ENCODE measurements around the gene USP16.
"Not testable (repeated sequence)": the region's sequence is repeated elsewhere in the genome, so short reads cannot be mapped to it uniquely, and the experiment has no call there.

The USP16 gene

DNA sequence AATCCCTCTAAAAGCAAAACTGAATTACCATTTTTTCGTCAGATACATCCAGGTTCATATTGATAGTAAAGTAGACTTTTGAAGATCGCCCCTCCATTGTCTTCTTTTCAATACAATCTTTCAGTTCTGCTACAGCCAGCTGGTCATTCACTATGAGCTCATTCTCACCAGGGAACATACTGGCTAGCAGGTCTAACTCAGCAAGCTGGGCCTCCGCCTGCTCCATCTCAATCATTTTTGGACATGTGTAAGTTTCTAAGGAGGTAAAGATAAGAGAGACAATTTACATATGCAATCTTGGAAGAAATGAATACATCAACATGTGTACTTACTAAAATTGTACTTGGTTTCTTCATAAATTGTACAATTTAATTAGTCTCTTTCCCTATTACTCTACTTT, 16.1 kb upstream of the USP16 start:
- Histone ChIP-seq H3K27me3 (ENCODE audit: low read depth, low read length) (no peaks in the 10 kb centered on the region), H3K9me3 (ENCODE audit: insufficient read depth, low read length) (no peaks in the 10 kb centered on the region), H2AFZ (ENCODE audit: low read depth, low read length) (no peak overlapping the region), H3K9ac (ENCODE audit: low read length) (no peak overlapping the region), H3K4me3 (ENCODE audit: low read length) (no peak overlapping the region), H3K4me1 (ENCODE audit: low read length) (peaks cover 5% of the 10 kb centered on the region; the same call in 1 of the 2 replicates), H3K36me3 (replicated peaks; ENCODE audit: low read depth, low read length) (no peaks in the 10 kb centered on the region), H3K4me2 (ENCODE audit: low read length) (no peak overlapping the region), H4K20me1 (ENCODE audit: insufficient read depth, low read length) (no peaks in the 10 kb centered on the region), H3K27ac (ENCODE audit: low read length) (no peak overlapping the region), H3K79me2 (ENCODE audit: low read length) (no peaks in the 10 kb centered on the region)
- no peak for TF ChIP-seq EZH2phosphoT487 (IDR thresholded peaks at IDR 0.05; ENCODE audit: low read depth)
- TF ChIP-seq, protein P1, sequence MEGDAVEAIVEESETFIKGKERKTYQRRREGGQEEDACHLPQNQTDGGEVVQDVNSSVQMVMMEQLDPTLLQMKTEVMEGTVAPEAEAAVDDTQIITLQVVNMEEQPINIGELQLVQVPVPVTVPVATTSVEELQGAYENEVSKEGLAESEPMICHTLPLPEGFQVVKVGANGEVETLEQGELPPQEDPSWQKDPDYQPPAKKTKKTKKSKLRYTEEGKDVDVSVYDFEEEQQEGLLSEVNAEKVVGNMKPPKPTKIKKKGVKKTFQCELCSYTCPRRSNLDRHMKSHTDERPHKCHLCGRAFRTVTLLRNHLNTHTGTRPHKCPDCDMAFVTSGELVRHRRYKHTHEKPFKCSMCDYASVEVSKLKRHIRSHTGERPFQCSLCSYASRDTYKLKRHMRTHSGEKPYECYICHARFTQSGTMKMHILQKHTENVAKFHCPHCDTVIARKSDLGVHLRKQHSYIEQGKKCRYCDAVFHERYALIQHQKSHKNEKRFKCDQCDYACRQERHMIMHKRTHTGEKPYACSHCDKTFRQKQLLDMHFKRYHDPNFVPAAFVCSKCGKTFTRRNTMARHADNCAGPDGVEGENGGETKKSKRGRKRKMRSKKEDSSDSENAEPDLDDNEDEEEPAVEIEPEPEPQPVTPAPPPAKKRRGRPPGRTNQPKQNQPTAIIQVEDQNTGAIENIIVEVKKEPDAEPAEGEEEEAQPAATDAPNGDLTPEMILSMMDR (IDR thresholded peaks at IDR 0.05; ENCODE audit: low read depth, low read length) = no peak

DNA sequence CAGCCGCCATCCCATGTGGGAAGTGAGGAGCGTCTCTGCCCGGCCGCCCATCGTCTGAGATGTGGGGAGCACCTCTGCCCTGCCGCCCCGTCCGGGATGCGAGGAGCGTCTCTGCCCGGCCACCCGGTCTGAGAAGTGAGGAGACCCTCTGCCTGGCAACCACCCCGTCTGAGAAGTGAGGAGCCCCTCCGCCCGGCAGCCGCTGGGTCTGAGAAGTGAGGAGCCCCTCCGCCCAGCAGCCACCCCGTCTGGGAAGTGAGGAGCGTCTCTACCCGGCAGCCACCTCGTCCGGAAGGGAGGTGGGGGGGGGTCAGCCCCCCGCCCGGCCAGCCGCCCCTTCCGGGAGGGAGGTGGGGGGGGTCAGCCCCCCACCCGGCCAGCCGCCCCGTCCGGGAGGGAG, 13.2 kb upstream of the USP16 start:
- H2AFZ ChIP-seq (ENCODE audit: low read depth, low read length); H3K9ac ChIP-seq (ENCODE audit: low read length); H3K4me2 ChIP-seq (ENCODE audit: low read length); H4K20me1 ChIP-seq (ENCODE audit: insufficient read depth, low read length); H3K4me3 ChIP-seq (ENCODE audit: low read length); H3K79me2 ChIP-seq (ENCODE audit: low read length); H3K9me3 ChIP-seq (ENCODE audit: insufficient read depth, low read length); H3K4me1 ChIP-seq (ENCODE audit: low read length); H3K36me3 ChIP-seq (replicated peaks; ENCODE audit: low read depth, low read length); H3K27ac ChIP-seq (ENCODE audit: low read length); H3K27me3 ChIP-seq (ENCODE audit: low read depth, low read length): not testable (repeated sequence)

DNA sequence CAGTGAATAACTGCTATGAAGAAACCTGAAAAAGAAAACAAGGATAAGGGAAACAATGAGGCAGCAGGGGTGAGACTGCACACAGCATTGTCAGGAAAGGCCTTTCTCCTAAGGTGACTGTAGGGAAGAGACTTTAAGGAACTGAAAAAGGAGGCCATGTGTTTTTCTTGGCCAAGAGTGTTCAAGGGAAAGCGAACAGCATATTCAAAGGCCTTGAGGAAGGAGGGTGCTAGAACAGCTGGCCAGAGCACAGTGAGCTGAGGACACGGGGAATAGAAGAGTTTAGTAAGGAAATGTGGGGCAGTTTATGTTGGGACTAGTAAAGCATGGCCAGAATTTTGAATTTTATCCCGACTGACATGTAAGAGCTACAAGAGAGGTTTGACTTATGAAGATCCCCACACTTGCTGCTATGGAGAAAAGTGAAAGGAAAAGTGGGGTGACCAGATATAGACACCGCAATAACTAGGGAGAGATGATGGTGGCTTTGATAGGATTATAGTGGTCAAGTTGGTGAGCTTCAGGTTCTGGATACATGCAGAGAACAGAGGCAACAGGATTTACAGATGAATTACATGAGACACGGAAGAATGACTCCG, 6.7 kb upstream of the USP16 start:
- peak overlapping the region; percentile 98 for H3K4me2 ChIP-seq (ENCODE audit: low read length)
- H3K4me1 ChIP-seq (ENCODE audit: low read length) = peaks cover 13% of the 10 kb centered on the region
- H3K9ac ChIP-seq (ENCODE audit: low read length) = peak overlapping the region; percentile 80
- no peaks in the 10 kb centered on the region for H3K27me3 ChIP-seq (ENCODE audit: low read depth, low read length)
- H3K27ac ChIP-seq (ENCODE audit: low read length) = 0 out of 2 replicates have a peak overlapping the region, but pooled peaks have one; percentile 13
- H3K9me3 ChIP-seq (ENCODE audit: insufficient read depth, low read length) = no peaks in the 10 kb centered on the region
- TF ChIP-seq, protein P1 (IDR thresholded peaks at IDR 0.05; ENCODE audit: low read depth, low read length) = no peak
- TF ChIP-seq EZH2phosphoT487 (IDR thresholded peaks at IDR 0.05; ENCODE audit: low read depth) = no peak
- H4K20me1 ChIP-seq (ENCODE audit: insufficient read depth, low read length) = no peaks in the 10 kb centered on the region
- H3K79me2 ChIP-seq (ENCODE audit: low read length) = peaks cover 27% of the 10 kb centered on the region
- no peak overlapping the region for H2AFZ ChIP-seq (ENCODE audit: low read depth, low read length)
- H3K36me3 ChIP-seq (replicated peaks; ENCODE audit: low read depth, low read length) = no peaks in the 10 kb centered on the region
- peak overlapping the region; percentile 81 for H3K4me3 ChIP-seq (ENCODE audit: low read length)

DNA sequence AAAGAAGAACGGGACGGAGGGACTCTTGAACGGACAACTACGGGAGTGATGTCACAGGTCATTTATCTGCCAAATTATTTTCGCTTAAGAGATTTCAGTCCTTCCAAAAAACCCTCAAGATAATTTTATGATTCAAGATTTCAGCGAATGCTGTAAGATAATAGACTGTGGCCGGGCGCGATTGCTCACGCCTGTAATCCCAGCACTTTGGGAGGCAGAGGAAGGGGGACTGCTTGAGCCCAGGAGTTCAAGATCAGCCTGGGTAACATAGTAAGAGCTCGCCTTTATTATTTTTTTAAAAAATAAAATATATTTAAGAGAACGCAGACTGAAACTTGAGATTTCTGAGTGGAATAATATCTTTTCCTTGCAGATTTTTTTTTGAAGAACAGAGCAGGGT, 5.9 kb upstream of the USP16 start:
- Histone ChIP-seq H3K4me2 (ENCODE audit: low read length) (peak overlapping the region; percentile 98), H3K9ac (ENCODE audit: low read length) (peak overlapping the region; percentile 80), H3K4me3 (ENCODE audit: low read length) (peak overlapping the region; percentile 81), H2AFZ (ENCODE audit: low read depth, low read length) (peak overlapping the region; percentile 73), H3K36me3 (replicated peaks; ENCODE audit: low read depth, low read length) (no peaks in the 10 kb centered on the region), H3K4me1 (ENCODE audit: low read length) (peaks cover 13% of the 10 kb centered on the region), H3K27me3 (ENCODE audit: low read depth, low read length) (no peaks in the 10 kb centered on the region), H3K79me2 (ENCODE audit: low read length) (peaks cover 27% of the 10 kb centered on the region), H4K20me1 (ENCODE audit: insufficient read depth, low read length) (no peaks in the 10 kb centered on the region), H3K27ac (ENCODE audit: low read length) (peak overlapping the region; percentile 75), H3K9me3 (ENCODE audit: insufficient read depth, low read length) (no peaks in the 10 kb centered on the region)
- TF ChIP-seq, protein P1 (IDR thresholded peaks at IDR 0.05; ENCODE audit: low read depth, low read length) = no peak
- no peak for TF ChIP-seq EZH2phosphoT487 (IDR thresholded peaks at IDR 0.05; ENCODE audit: low read depth)

Measured in OCI-LY3 (cell line).